K562 (cell line): ENCODE results near the gene HEXIM1. TPM values are rescaled to one million over a fixed set of nuclear protein-coding genes. Genes with fewer than 3 reads are reported as not detected.

Source experiments
- ATF7 ChIP-seq: fragments of 450-650 bp; IDR thresholded peaks from 2 replicates; pipeline ENCODE4 v1.7.1; 2014; ENCODE audit warnings: mild to moderate bottlenecking, moderate library complexity
- C11orf30 ChIP-seq: fragments of 450-650 bp; IDR thresholded peaks from 2 replicates; pipeline ENCODE4 v1.6.1; 2016; ENCODE audit warnings: low read depth, mild to moderate bottlenecking
- ETV6 ChIP-seq, 3 experiments: fragments of 150-350 bp in 1 of 3; sonication (generic) in 1 of 3; formaldehyde crosslinking in 1 of 3; IDR thresholded peaks; 2 replicates each; pipeline versions ENCODE4 v1.6.1 to v1.8.0; 2014 to 2022; ENCODE audit warnings: borderline replicate concordance in 2 of 3, low read depth in 2 of 3, antibody characterized with exemption in 1 of 3, low read length in 1 of 3, mild to moderate bottlenecking in 1 of 3, missing genetic modification reagents in 1 of 3
- EWSR1 ChIP-seq: fragments of 450-650 bp; IDR thresholded peaks from 2 replicates; pipeline ENCODE4 v1.6.1; 2018; ENCODE audit warnings: borderline replicate concordance, mild to moderate bottlenecking, low read depth, moderate library complexity; ENCODE audit not compliant: partially characterized antibody
- GATAD2A ChIP-seq: fragments of 450-650 bp; IDR thresholded peaks from 2 replicates; pipeline ENCODE4 v1.6.1; 2017
- HDAC2 ChIP-seq: fragments of 450-650 bp; IDR thresholded peaks from 2 replicates; pipeline ENCODE4 v1.6.1; 2016; ENCODE audit warnings: mild to moderate bottlenecking
- MEF2A ChIP-seq: IDR thresholded peaks from 2 replicates; pipeline ENCODE4 v1.6.1; 2011; ENCODE audit warnings: low read depth, mild to moderate bottlenecking, low read length, moderate library complexity; ENCODE audit not compliant: control insufficient read depth
- MEIS2 ChIP-seq: fragments of 450-650 bp; IDR thresholded peaks from 2 replicates; pipeline ENCODE4 v1.6.1; 2014; ENCODE audit warnings: mild to moderate bottlenecking; ENCODE audit not compliant: partially characterized antibody
- MYC ChIP-seq, 2 experiments: fragments of 250-450 bp in 1 of 2; sonication (Bioruptor Pico) in 1 of 2; IDR thresholded peaks; 2 replicates each; pipeline versions ENCODE4 v1.5.1 to v1.6.1; 2012 to 2021; ENCODE audit warnings: low read depth in 2 of 2, borderline replicate concordance in 1 of 2, improper control_type of control experiment in 1 of 2, low read length in 1 of 2, mild to moderate bottlenecking in 1 of 2, moderate library complexity in 1 of 2
- NR1H2 ChIP-seq: sonication (generic); formaldehyde crosslinking; IDR thresholded peaks from 2 replicates; pipeline ENCODE4 v1.4.0; 2020; ENCODE audit warnings: mild to moderate bottlenecking, missing genetic modification reagents
- PHF20 ChIP-seq: fragments of 450-650 bp; IDR thresholded peaks from 2 replicates; pipeline ENCODE4 v1.6.1; 2018; ENCODE audit not compliant: partially characterized antibody
- SMAD1 ChIP-seq: fragments of 150-350 bp; IDR thresholded peaks from 2 replicates; pipeline ENCODE4 v1.6.1; 2014; ENCODE audit warnings: low read length, low read depth; ENCODE audit not compliant: partially characterized antibody
- SMARCA4 ChIP-seq: fragments of 450-650 bp; IDR thresholded peaks from 2 replicates; pipeline ENCODE4 v1.6.1; 2016
- SP1 ChIP-seq: sonication (generic); formaldehyde crosslinking; IDR thresholded peaks from 2 replicates; pipeline ENCODE4 v1.8.1; 2022; ENCODE audit warnings: mild to moderate bottlenecking, missing genetic modification reagents
- SRSF3 ChIP-seq: fragments of 200-400 bp; formaldehyde crosslinking; IDR thresholded peaks from 2 replicates; pipeline ENCODE4 v1.6.1; 2016; ENCODE audit warnings: mild to moderate bottlenecking, low read length, moderate library complexity; ENCODE audit not compliant: insufficient read depth
- TCF3 ChIP-seq: sonication (generic); formaldehyde crosslinking; IDR thresholded peaks from 2 replicates; pipeline ENCODE4 v1.4.0; 2020; ENCODE audit warnings: mild to moderate bottlenecking, missing genetic modification reagents
- ZFX ChIP-seq: sonication (generic); formaldehyde crosslinking; IDR thresholded peaks from 2 replicates; pipeline ENCODE4 v1.8.0; 2022; ENCODE audit warnings: mild to moderate bottlenecking, missing genetic modification reagents, moderate library complexity
- ZNF143 ChIP-seq: sonication (generic); formaldehyde crosslinking; IDR thresholded peaks from 2 replicates; pipeline ENCODE4 v1.9.0; 2022; ENCODE audit warnings: mild to moderate bottlenecking, missing genetic modification reagents
- ZNF584 ChIP-seq: fragments of 200-800 bp; sonication (Bioruptor generic); IDR thresholded peaks from 2 replicates; pipeline ENCODE4 v1.6.1; 2016; ENCODE audit warnings: low read depth, mild to moderate bottlenecking, missing genetic modification characterization, missing compliant biosample characterization
- polyA plus RNA-seq, 8 experiments: library from polyadenylated mRNA; depleted of rRNA in 4 of 8; stranded (reverse) in 5 of 8; unstranded in 3 of 8; fragments of >200 nt; fragmentation: Nextera tagmentation in 2 of 8; fragmentation: Illumina TruSeq in 1 of 8; extraction: Ambion mirVana in 2 of 8; extraction: Trizol in 1 of 8; gene quantifications; 2 replicates each; pipeline versions ENCODE4 v1.2.1 to v1.2.3, GENCODE V29; 2011 to 2014; ENCODE audit warnings: inconsistent platforms in 1 of 8, missing spikeins in 1 of 8
- total RNA-seq, 7 experiments: library from RNA; depleted of rRNA in 6 of 7; stranded (reverse); fragments of >200 nt in 6 of 7; fragmentation: Illumina TruSeq in 2 of 7; extraction: Trizol in 2 of 7; gene quantifications; 2 replicates each; pipeline versions ENCODE4 v1.2.1 to v1.2.3, GENCODE V29; 2011 to 2021; ENCODE audit warnings: low replicate concordance in 1 of 7
- TF ChIP-seq, protein P1 (sequence below): fragments of 150-350 bp; IDR thresholded peaks from 2 replicates; pipeline ENCODE4 v1.6.1; 2014; ENCODE audit warnings: low read depth, mild to moderate bottlenecking, low read length, borderline replicate concordance
- TF ChIP-seq, protein P2 (sequence below): fragments of 200-800 bp; sonication (Bioruptor generic); IDR thresholded peaks from 2 replicates; pipeline ENCODE4 v1.6.1; 2017; ENCODE audit warnings: missing genetic modification characterization, missing compliant biosample characterization
- TF ChIP-seq, protein P3 (sequence below), 2 experiments: fragments of 450-650 bp in 1 of 2; sonication (generic) in 1 of 2; formaldehyde crosslinking; conservative IDR thresholded peaks; 2 replicates each; pipeline versions ENCODE4 v1.4.0 to v1.8.1; 2020 to 2022; ENCODE audit warnings: mild to moderate bottlenecking in 1 of 2, missing genetic modification reagents in 1 of 2

The HEXIM1 gene
- total and polyA plus RNA-seq, 9 of the 15 experiments (the other 6 are each of a cell fraction or from before 2014, with no cell fraction given) = 1.4 to 28.3 (median 9.1) TPM

DNA sequence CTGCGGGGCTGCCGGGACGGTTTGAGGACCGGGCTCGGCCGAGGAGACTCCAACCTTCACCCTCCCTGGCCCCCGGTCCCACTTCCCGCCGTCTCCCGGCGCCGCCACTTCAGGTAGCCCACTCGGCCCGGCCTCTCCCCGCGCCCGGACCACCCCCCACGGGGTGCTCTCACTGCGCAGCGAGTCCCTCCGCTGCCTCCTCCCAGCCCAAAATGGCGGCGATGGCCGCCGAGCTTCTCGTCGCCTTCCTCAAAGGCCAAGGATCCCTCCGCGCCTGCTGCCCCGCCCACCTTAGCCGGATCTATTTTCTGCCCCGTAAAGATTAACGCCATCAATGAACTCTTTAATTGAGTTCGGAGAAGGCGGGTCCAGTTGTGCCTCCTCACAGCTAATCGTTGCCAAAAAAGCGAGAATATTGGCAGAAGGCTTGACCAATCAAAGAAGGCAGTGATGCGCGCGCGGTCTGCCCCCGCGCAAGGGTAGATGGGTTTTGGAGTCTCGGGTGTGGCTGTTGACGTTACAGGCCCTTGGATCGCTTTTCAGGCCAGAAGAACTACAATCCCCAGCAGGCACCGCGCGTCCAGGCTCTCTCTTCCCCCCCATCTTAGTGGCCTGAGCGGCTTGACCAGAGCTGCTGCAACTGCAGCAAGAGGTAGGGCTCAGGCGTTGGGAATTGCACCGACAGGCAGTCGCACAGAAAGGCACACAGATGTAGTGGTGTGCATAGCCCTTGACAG, 13.2 kb downstream of the HEXIM1 start, which contains the start of gene HEXIM2 (continued):
- TF ChIP-seq, protein P1, sequence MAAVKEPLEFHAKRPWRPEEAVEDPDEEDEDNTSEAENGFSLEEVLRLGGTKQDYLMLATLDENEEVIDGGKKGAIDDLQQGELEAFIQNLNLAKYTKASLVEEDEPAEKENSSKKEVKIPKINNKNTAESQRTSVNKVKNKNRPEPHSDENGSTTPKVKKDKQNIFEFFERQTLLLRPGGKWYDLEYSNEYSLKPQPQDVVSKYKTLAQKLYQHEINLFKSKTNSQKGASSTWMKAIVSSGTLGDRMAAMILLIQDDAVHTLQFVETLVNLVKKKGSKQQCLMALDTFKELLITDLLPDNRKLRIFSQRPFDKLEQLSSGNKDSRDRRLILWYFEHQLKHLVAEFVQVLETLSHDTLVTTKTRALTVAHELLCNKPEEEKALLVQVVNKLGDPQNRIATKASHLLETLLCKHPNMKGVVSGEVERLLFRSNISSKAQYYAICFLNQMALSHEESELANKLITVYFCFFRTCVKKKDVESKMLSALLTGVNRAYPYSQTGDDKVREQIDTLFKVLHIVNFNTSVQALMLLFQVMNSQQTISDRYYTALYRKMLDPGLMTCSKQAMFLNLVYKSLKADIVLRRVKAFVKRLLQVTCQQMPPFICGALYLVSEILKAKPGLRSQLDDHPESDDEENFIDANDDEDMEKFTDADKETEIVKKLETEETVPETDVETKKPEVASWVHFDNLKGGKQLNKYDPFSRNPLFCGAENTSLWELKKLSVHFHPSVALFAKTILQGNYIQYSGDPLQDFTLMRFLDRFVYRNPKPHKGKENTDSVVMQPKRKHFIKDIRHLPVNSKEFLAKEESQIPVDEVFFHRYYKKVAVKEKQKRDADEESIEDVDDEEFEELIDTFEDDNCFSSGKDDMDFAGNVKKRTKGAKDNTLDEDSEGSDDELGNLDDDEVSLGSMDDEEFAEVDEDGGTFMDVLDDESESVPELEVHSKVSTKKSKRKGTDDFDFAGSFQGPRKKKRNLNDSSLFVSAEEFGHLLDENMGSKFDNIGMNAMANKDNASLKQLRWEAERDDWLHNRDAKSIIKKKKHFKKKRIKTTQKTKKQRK = no peak
- TF ChIP-seq GATAD2A (peak; percentile 72; the same call in 1 of the 2 replicates), ZNF584 (CRISPR knock-in tag) (peak; percentile 80; the same call in 1 of the 2 replicates), C11orf30 (no peak), PHF20 (peak; percentile 53), ZNF143 (CRISPR knock-in tag) (peak; percentile 97), TCF3 (CRISPR knock-in tag) (no peak), ZFX (peak; percentile 98), SP1 (CRISPR knock-in tag) (peak; percentile 100), MYC (IDR thresholded peaks at IDR 0.05; ENCODE audit: low read depth, low read length) (0 out of 2 replicates have a peak, but pooled peaks have one; percentile 33), MYC (CRISPR knock-in tag; IDR thresholded peaks at IDR 0.05; ENCODE audit: borderline replicate concordance, low read depth) (peak; percentile 95), SRSF3 (0 out of 2 replicates have a peak, but pooled peaks have one; percentile 6), ETV6 (IDR thresholded peaks at IDR 0.05; ENCODE audit: borderline replicate concordance in 1 of 2, low read depth in 2 of 2, low read length in 1 of 2) (no peak), ETV6 (CRISPR knock-in tag; IDR thresholded peaks at IDR 0.05; ENCODE audit: borderline replicate concordance) (no peak), SMARCA4 (no peak), SMAD1 (peak; percentile 79), MEF2A (0 out of 2 replicates have a peak, but pooled peaks have one; percentile 32), ATF7 (peak; percentile 93), EWSR1 (no peak), HDAC2 (no peak), MEIS2 (peak; percentile 85), NR1H2 (no peak)
- TF ChIP-seq, protein P2, sequence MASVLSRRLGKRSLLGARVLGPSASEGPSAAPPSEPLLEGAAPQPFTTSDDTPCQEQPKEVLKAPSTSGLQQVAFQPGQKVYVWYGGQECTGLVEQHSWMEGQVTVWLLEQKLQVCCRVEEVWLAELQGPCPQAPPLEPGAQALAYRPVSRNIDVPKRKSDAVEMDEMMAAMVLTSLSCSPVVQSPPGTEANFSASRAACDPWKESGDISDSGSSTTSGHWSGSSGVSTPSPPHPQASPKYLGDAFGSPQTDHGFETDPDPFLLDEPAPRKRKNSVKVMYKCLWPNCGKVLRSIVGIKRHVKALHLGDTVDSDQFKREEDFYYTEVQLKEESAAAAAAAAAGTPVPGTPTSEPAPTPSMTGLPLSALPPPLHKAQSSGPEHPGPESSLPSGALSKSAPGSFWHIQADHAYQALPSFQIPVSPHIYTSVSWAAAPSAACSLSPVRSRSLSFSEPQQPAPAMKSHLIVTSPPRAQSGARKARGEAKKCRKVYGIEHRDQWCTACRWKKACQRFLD = peak; percentile 68; the same call in 1 of the 2 replicates
- TF ChIP-seq, protein P3, sequence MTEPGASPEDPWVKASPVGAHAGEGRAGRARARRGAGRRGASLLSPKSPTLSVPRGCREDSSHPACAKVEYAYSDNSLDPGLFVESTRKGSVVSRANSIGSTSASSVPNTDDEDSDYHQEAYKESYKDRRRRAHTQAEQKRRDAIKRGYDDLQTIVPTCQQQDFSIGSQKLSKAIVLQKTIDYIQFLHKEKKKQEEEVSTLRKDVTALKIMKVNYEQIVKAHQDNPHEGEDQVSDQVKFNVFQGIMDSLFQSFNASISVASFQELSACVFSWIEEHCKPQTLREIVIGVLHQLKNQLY (CRISPR knock-in tag; conservative IDR thresholded peaks at IDR 0.05) = 0 out of 4 replicates have a peak, but pooled peaks of 1 of the 2 experiments have one; percentile 22
